LNCaP clone FGC (cell line): ENCODE measurements around the gene VEGFB.

Experiments used
- DNase-seq: peaks from one replicate; pipeline ENCODE4 v3.0.0-alpha.2; 2011; ENCODE audit warnings: low read depth
- H3K4me3 ChIP-seq: 2 replicates; pipeline ENCODE4 v1.5.1; 2011; ENCODE audit warnings: mild to moderate bottlenecking, low read depth, low read length, control low read depth
- CTCF ChIP-seq: IDR thresholded peaks from 2 replicates; pipeline ENCODE4 v1.5.1; 2012; ENCODE audit warnings: mild to moderate bottlenecking; ENCODE audit not compliant: control insufficient read depth, insufficient read depth; ENCODE audit errors: extremely low read depth

VEGFB gene

GRCh38 chr11:64211181-64211872 is 23.1 kb upstream of the VEGFB start:
- no peak overlapping the region for H3K4me3 ChIP-seq
- no peak for TF ChIP-seq CTCF
- no peak for DNase-seq

GRCh38 chr11:64216879-64217278 is 17.5 kb upstream of the VEGFB start:
- TF ChIP-seq CTCF = no peak
- no peak overlapping the region for H3K4me3 ChIP-seq
- no peak for DNase-seq

- no peak overlapping the region for H3K4me3 ChIP-seq
- no peak for TF ChIP-seq CTCF
- DNase-seq = no peak
Measured at GRCh38 chr11:64218628-64219353, 15.6 kb upstream of the VEGFB start.

- no peak overlapping the region for H3K4me3 ChIP-seq
- no peak for DNase-seq
- no peak for TF ChIP-seq CTCF
Measured at GRCh38 chr11:64219354-64219684, 15.1 kb upstream of the VEGFB start.

GRCh38 chr11:64219755-64220154 is 14.6 kb upstream of the VEGFB start:
- TF ChIP-seq CTCF = no peak
- no peak for DNase-seq

GRCh38 chr11:64220271-64220670 is 14.1 kb upstream of the VEGFB start:
- DNase-seq = no peak
- no peak for TF ChIP-seq CTCF
- H3K4me3 ChIP-seq = no peak overlapping the region

More at GRCh38 chr11:64219755-64220154, 14.6 kb upstream of the VEGFB start:
- no peak overlapping the region for H3K4me3 ChIP-seq

- no peak for DNase-seq
- TF ChIP-seq CTCF = no peak
- H3K4me3 ChIP-seq = no peak overlapping the region
Measured at GRCh38 chr11:64220798-64221197, 13.6 kb upstream of the VEGFB start.
